ENCODE measurements around the gene ALPL.

GRCh38 chr1:21590934-21591333 lies 81.7 kb downstream of the ALPL start:
- TF ChIP-seq CTCF (IDR thresholded peaks at IDR 0.05), result no peak
- no peak for TF ChIP-seq EP300 (IDR thresholded peaks at IDR 0.05; ENCODE audit: low read depth)
